ENCODE data around the gene AVPR2. TPM values are rescaled to one million over a fixed set of nuclear protein-coding genes. Genes with fewer than 3 reads are reported as not detected.

Gene AVPR2
- total and polyA plus RNA-seq, 10 of the 15 experiments (the other 5 are each of a cell fraction or from before 2014, with no cell fraction given) = 0.12 to 0.37 TPM; not detected in 8

DNA sequence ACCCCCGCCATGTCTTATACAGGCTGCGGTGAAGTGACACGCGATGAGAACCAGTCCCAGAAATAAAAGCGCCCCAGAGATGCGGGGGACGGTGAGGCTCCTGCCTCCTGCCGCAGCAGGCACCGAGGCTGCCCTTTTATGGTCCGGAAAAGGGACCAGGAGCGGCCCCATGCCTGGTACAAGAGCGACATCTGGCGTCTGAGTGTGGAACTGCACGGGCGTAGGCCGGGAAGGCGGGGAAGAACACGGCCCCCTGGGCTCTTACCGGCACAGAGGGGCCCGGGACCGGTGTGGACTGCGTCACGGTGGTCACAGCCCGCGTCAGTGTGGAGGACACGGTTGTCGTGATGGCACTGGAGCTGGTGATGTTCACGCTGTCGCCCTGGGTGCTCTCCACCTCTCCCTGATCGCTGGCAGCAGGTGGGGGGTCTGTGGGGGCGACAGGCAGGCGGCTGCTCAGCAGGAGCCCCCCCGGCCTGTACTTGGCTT is 48.9 kb downstream of the AVPR2 start (continued):
- TF ChIP-seq, protein P1, sequence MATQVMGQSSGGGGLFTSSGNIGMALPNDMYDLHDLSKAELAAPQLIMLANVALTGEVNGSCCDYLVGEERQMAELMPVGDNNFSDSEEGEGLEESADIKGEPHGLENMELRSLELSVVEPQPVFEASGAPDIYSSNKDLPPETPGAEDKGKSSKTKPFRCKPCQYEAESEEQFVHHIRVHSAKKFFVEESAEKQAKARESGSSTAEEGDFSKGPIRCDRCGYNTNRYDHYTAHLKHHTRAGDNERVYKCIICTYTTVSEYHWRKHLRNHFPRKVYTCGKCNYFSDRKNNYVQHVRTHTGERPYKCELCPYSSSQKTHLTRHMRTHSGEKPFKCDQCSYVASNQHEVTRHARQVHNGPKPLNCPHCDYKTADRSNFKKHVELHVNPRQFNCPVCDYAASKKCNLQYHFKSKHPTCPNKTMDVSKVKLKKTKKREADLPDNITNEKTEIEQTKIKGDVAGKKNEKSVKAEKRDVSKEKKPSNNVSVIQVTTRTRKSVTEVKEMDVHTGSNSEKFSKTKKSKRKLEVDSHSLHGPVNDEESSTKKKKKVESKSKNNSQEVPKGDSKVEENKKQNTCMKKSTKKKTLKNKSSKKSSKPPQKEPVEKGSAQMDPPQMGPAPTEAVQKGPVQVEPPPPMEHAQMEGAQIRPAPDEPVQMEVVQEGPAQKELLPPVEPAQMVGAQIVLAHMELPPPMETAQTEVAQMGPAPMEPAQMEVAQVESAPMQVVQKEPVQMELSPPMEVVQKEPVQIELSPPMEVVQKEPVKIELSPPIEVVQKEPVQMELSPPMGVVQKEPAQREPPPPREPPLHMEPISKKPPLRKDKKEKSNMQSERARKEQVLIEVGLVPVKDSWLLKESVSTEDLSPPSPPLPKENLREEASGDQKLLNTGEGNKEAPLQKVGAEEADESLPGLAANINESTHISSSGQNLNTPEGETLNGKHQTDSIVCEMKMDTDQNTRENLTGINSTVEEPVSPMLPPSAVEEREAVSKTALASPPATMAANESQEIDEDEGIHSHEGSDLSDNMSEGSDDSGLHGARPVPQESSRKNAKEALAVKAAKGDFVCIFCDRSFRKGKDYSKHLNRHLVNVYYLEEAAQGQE (IDR thresholded peaks at IDR 0.05; ENCODE audit: low read depth, low read length) = no peak
- TF ChIP-seq HDAC6 (IDR thresholded peaks at IDR 0.05; ENCODE audit: unreplicated experiment) (no peak), TAF1 (IDR thresholded peaks at IDR 0.05; ENCODE audit: borderline replicate concordance, low read depth, low read length) (no peak), EZH2 (IDR thresholded peaks at IDR 0.05; ENCODE audit: borderline replicate concordance, control insufficient read depth, low read depth, low read length) (no peak), SRF (IDR thresholded peaks at IDR 0.05; ENCODE audit: low read depth in 2 of 2, low read length in 2 of 2) (peak; percentile 93 to 95), POLR2AphosphoS5 (IDR thresholded peaks at IDR 0.05; ENCODE audit: low read length) (0 out of 2 replicates have a peak, but pooled peaks have one; percentile 36), POLR2A (IDR thresholded peaks at IDR 0.05; ENCODE audit: low read depth, low read length) (peak; percentile 74), ZZZ3 (IDR thresholded peaks at IDR 0.05; ENCODE audit: control insufficient read depth, insufficient read length, low read depth) (no peak), BHLHE40 (IDR thresholded peaks at IDR 0.05; ENCODE audit: borderline replicate concordance in 1 of 2, low read depth in 2 of 2, low read length in 1 of 2) (peak in 1 of 2 experiments; percentile 27; a peak in 1 of 4 replicates), TCF3 (IDR thresholded peaks at IDR 0.05; ENCODE audit: borderline replicate concordance, insufficient read depth, low read depth, low read length) (no peak), MYB (IDR thresholded peaks at IDR 0.05; ENCODE audit: borderline replicate concordance, low read depth, low read length) (no peak), RAD21 (IDR thresholded peaks at IDR 0.05; ENCODE audit: insufficient read depth, low read depth, low read length) (peak; percentile 87)
- TF ChIP-seq, protein P2, sequence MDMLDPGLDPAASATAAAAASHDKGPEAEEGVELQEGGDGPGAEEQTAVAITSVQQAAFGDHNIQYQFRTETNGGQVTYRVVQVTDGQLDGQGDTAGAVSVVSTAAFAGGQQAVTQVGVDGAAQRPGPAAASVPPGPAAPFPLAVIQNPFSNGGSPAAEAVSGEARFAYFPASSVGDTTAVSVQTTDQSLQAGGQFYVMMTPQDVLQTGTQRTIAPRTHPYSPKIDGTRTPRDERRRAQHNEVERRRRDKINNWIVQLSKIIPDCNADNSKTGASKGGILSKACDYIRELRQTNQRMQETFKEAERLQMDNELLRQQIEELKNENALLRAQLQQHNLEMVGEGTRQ (IDR thresholded peaks at IDR 0.05; ENCODE audit: borderline replicate concordance, low read depth, low read length) = no peak
- TF ChIP-seq, protein P3, sequence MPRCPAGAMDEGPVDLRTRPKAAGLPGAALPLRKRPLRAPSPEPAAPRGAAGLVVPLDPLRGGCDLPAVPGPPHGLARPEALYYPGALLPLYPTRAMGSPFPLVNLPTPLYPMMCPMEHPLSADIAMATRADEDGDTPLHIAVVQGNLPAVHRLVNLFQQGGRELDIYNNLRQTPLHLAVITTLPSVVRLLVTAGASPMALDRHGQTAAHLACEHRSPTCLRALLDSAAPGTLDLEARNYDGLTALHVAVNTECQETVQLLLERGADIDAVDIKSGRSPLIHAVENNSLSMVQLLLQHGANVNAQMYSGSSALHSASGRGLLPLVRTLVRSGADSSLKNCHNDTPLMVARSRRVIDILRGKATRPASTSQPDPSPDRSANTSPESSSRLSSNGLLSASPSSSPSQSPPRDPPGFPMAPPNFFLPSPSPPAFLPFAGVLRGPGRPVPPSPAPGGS (IDR thresholded peaks at IDR 0.05; ENCODE audit: borderline replicate concordance, insufficient read depth, low read depth, low read length, poor library complexity, severe bottlenecking) = no peak
